HepG2 (cell line): Measurements from ENCODE around the gene CDCA5. TPM values are rescaled to one million over a fixed set of nuclear protein-coding genes. Genes with fewer than 3 reads are reported as not detected.
A peak's percentile ranks its signal among the peaks of the same experiment; 100 is the strongest.

Experiments used
- ARID2 ChIP-seq: sonication (generic); formaldehyde crosslinking; IDR thresholded peaks from 2 replicates; pipeline ENCODE4 v1.8.1; 2022; ENCODE audit warnings: mild to moderate bottlenecking, missing genetic modification reagents, borderline replicate concordance
- ASH2L ChIP-seq: fragments of 300-600, 200-600 bp; sonication (generic); IDR thresholded peaks from 2 replicates; pipeline ENCODE4 v1.7.0; 2017; ENCODE audit warnings: low read depth, mild to moderate bottlenecking, moderate library complexity, mixed read lengths, low read length; ENCODE audit not compliant: insufficient read length
- CCDC6 ChIP-seq: sonication (generic); formaldehyde crosslinking; IDR thresholded peaks from 2 replicates; pipeline ENCODE4 v1.8.1; 2022; ENCODE audit warnings: mild to moderate bottlenecking, missing genetic modification reagents, moderate library complexity
- ELF1 ChIP-seq: sonication (generic); formaldehyde crosslinking; IDR thresholded peaks from 2 replicates; pipeline ENCODE4 v1.4.0; 2020; ENCODE audit warnings: missing genetic modification reagents
- GATA4 ChIP-seq: sonication (generic); IDR thresholded peaks from 2 replicates; pipeline ENCODE4 v1.6.1; 2016; ENCODE audit warnings: antibody characterized with exemption, low read depth, borderline replicate concordance
- HDAC1 ChIP-seq: sonication (generic); formaldehyde crosslinking; IDR thresholded peaks from 2 replicates; pipeline ENCODE4 v1.5.1; 2020; ENCODE audit warnings: mild to moderate bottlenecking, missing genetic modification reagents
- HDAC6 ChIP-seq: fragments of 200-600 bp; sonication (generic); IDR thresholded peaks from 2 replicates; pipeline ENCODE4 v1.7.0; 2017; ENCODE audit warnings: mild to moderate bottlenecking, antibody characterized with exemption, low read length, low read depth
- HNRNPH1 ChIP-seq: fragments of 200-400 bp; formaldehyde crosslinking; optimal IDR thresholded peaks from 2 replicates; pipeline ENCODE3; 2017; ENCODE audit warnings: mild to moderate bottlenecking, low read depth, low read length
- KAT2B ChIP-seq: fragments of 150-350 bp; IDR thresholded peaks from 2 replicates; pipeline ENCODE4 v1.6.1; 2014; ENCODE audit warnings: low read depth, low read length, borderline replicate concordance
- KDM5B ChIP-seq: sonication (generic); formaldehyde crosslinking; IDR thresholded peaks from 2 replicates; pipeline ENCODE4 v1.4.0; 2020; ENCODE audit warnings: missing genetic modification reagents, mild to moderate bottlenecking, borderline replicate concordance
- MBNL3 ChIP-seq: fragments of 250-450 bp; sonication (Bioruptor Pico); conservative IDR thresholded peaks from 2 replicates; pipeline ENCODE4 v1.8.0; 2022; ENCODE audit warnings: mild to moderate bottlenecking, inconsistent platforms
- MEF2D ChIP-seq: sonication (generic); formaldehyde crosslinking; IDR thresholded peaks from 2 replicates; pipeline ENCODE4 v1.5.1; 2020; ENCODE audit warnings: mild to moderate bottlenecking, missing genetic modification reagents
- RBFOX2 ChIP-seq: fragments of 200-400 bp; formaldehyde crosslinking; IDR thresholded peaks from 2 replicates; pipeline ENCODE4 v1.6.1; 2017; ENCODE audit warnings: low read depth, mild to moderate bottlenecking, low read length
- SOX6 ChIP-seq, 2 experiments: fragments of 450-650 bp in 1 of 2; sonication (generic) in 1 of 2; formaldehyde crosslinking in 1 of 2; IDR thresholded peaks; 2 replicates each; pipeline versions ENCODE4 v1.4.0 to v1.6.1; 2017 to 2020; ENCODE audit warnings: antibody characterized with exemption in 1 of 2, mild to moderate bottlenecking in 1 of 2, missing genetic modification reagents in 1 of 2
- TGIF2 ChIP-seq: IDR thresholded peaks from 2 replicates; pipeline ENCODE4 v1.6.1; 2016; ENCODE audit warnings: control low read depth, missing compliant biosample characterization
- TRIM24 ChIP-seq: sonication (generic); formaldehyde crosslinking; IDR thresholded peaks from 2 replicates; pipeline ENCODE4 v1.8.0; 2022; ENCODE audit warnings: mild to moderate bottlenecking, missing genetic modification reagents
- ZBTB20 ChIP-seq: sonication (generic); formaldehyde crosslinking; IDR thresholded peaks from 2 replicates; pipeline ENCODE4 v1.8.1; 2023; ENCODE audit warnings: missing genetic modification reagents, low read depth, mild to moderate bottlenecking, borderline replicate concordance
- ZNF224 ChIP-seq: sonication (generic); formaldehyde crosslinking; IDR thresholded peaks from 2 replicates; pipeline ENCODE4 v1.5.0; 2020; ENCODE audit warnings: mild to moderate bottlenecking, missing genetic modification reagents
- ZNF329 ChIP-seq: sonication (generic); formaldehyde crosslinking; IDR thresholded peaks from 2 replicates; pipeline ENCODE4 v1.9.0; 2021; ENCODE audit warnings: low read depth, mild to moderate bottlenecking, missing genetic modification reagents
- ZNF343 ChIP-seq: sonication (generic); formaldehyde crosslinking; IDR thresholded peaks from 2 replicates; pipeline ENCODE4 v1.4.0; 2020; ENCODE audit warnings: mild to moderate bottlenecking, missing genetic modification reagents
- ZNF430 ChIP-seq: sonication (generic); formaldehyde crosslinking; IDR thresholded peaks from 2 replicates; pipeline ENCODE4 v1.9.0; 2021; ENCODE audit warnings: mild to moderate bottlenecking, missing genetic modification reagents
- ZNF557 ChIP-seq: sonication (generic); formaldehyde crosslinking; IDR thresholded peaks from 2 replicates; pipeline ENCODE4 v1.4.0; 2020; ENCODE audit warnings: missing genetic modification reagents
- ZNF777 ChIP-seq: sonication (generic); formaldehyde crosslinking; IDR thresholded peaks from 2 replicates; pipeline ENCODE4 v1.4.0; 2020; ENCODE audit warnings: missing genetic modification reagents
- polyA plus RNA-seq, 8 experiments: library from polyadenylated mRNA; depleted of rRNA in 3 of 8; stranded (reverse) in 7 of 8; unstranded in 1 of 8; fragments of >200 nt; fragmentation: Illumina TruSeq in 4 of 8; extraction: Trizol in 4 of 8; gene quantifications; 2 replicates each; pipeline versions ENCODE4 v1.2.1 to v1.2.3, GENCODE V29; 2011 to 2016; ENCODE audit warnings: low read depth in 4 of 8, missing spikeins in 1 of 8, mixed read lengths in 1 of 8; ENCODE audit not compliant: insufficient read depth in 1 of 8
- total RNA-seq, 5 experiments: library from RNA; depleted of rRNA; stranded (reverse); fragments of >200 nt; fragmentation: Illumina TruSeq; extraction: Trizol; gene quantifications; 2 replicates each; pipeline ENCODE4 v1.2.3, GENCODE V29; 2016; ENCODE audit warnings: low read depth in 1 of 5
- TF ChIP-seq, protein P1 (sequence below): sonication (generic); formaldehyde crosslinking; IDR thresholded peaks from 2 replicates; pipeline ENCODE4 v1.4.0; 2020; ENCODE audit warnings: missing genetic modification reagents
- TF ChIP-seq, protein P2 (sequence below): sonication (generic); formaldehyde crosslinking; conservative IDR thresholded peaks from 2 replicates; pipeline ENCODE4 v1.4.0; 2020; ENCODE audit warnings: mild to moderate bottlenecking, missing genetic modification reagents, moderate library complexity

Gene CDCA5
- total and polyA plus RNA-seq, 2 of the 13 experiments (the other 11 are each of a cell fraction or from before 2014, with no cell fraction given): 13.5 to 50.6 TPM

DNA sequence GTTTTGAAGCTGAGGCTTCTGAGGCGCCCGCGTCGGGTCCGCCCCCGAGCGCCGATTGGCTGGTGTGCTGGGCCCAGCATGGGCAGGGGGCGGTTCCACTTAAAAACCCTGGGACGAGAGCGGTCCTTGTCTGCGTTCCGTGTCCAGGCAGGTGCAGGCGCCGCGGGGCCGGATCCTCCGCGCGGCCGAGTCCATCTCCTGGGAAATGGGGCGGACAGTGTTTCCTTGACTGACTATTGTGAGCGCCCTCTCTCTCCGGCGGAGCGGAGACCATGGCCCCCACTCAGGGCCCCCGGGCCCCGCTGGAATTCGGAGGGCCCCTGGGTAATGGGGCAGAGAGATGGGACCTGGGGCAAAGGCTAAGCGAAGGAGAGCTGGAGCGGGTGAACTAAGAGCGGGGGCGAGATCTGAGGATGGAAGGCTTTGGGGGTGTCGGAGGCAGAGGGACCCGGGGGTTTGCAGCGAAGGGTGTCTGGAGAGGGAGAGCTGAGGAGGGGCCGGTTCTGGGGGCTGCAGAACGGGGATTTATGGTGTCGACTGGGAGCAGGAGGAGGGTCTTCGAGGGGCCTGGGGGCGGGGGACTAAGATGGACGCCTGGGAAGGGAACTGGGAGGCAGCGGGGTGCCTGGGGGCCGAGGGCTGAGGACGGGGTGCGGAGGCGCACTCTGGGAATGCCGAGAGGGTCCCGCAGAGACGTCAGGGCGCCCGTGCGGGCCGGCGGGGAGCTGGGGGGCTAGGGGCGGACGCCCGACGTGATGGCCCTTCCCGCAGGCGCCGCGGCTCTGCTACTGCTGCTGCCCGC is 28.1 kb upstream of the CDCA5 start, which contains the start of gene TM7SF2 (continued):
- TF ChIP-seq TGIF2 (peak; percentile 65; the same call in 1 of the 2 replicates), ZNF777 (CRISPR knock-in tag) (no peak), HNRNPH1 (peak; percentile 57), ASH2L (no peak), HDAC6 (0 out of 2 replicates have a peak, but pooled peaks have one; percentile 59), ZBTB20 (CRISPR knock-in tag) (no peak), ZNF430 (CRISPR knock-in tag) (peak; percentile 41; the same call in 1 of the 2 replicates), ZNF557 (CRISPR knock-in tag) (0 out of 2 replicates have a peak, but pooled peaks have one; percentile 48), CCDC6 (CRISPR knock-in tag) (0 out of 2 replicates have a peak, but pooled peaks have one; percentile 46), HDAC1 (CRISPR knock-in tag) (peak; percentile 32; the same call in 1 of the 2 replicates), GATA4 (peak; percentile 89; the same call in 1 of the 2 replicates), ZNF224 (CRISPR knock-in tag) (0 out of 2 replicates have a peak, but pooled peaks have one; percentile 6), ZNF329 (CRISPR knock-in tag) (no peak), RBFOX2 (peak; percentile 98), ARID2 (CRISPR knock-in tag) (no peak), MBNL3 (no peak), SOX6 (IDR thresholded peaks at IDR 0.05) (no peak), SOX6 (CRISPR knock-in tag; IDR thresholded peaks at IDR 0.05) (peak; percentile 47), MEF2D (CRISPR knock-in tag) (peak; percentile 58; the same call in 1 of the 2 replicates), KDM5B (CRISPR knock-in tag) (peak; percentile 49), ELF1 (CRISPR knock-in tag) (peak; percentile 22; the same call in 1 of the 2 replicates), ZNF343 (CRISPR knock-in tag) (peak; percentile 69; the same call in 1 of the 2 replicates), TRIM24 (no peak), KAT2B (no peak)
- TF ChIP-seq, protein P1, sequence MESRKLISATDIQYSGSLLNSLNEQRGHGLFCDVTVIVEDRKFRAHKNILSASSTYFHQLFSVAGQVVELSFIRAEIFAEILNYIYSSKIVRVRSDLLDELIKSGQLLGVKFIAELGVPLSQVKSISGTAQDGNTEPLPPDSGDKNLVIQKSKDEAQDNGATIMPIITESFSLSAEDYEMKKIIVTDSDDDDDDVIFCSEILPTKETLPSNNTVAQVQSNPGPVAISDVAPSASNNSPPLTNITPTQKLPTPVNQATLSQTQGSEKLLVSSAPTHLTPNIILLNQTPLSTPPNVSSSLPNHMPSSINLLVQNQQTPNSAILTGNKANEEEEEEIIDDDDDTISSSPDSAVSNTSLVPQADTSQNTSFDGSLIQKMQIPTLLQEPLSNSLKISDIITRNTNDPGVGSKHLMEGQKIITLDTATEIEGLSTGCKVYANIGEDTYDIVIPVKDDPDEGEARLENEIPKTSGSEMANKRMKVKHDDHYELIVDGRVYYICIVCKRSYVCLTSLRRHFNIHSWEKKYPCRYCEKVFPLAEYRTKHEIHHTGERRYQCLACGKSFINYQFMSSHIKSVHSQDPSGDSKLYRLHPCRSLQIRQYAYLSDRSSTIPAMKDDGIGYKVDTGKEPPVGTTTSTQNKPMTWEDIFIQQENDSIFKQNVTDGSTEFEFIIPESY: no peak
- TF ChIP-seq, protein P2, sequence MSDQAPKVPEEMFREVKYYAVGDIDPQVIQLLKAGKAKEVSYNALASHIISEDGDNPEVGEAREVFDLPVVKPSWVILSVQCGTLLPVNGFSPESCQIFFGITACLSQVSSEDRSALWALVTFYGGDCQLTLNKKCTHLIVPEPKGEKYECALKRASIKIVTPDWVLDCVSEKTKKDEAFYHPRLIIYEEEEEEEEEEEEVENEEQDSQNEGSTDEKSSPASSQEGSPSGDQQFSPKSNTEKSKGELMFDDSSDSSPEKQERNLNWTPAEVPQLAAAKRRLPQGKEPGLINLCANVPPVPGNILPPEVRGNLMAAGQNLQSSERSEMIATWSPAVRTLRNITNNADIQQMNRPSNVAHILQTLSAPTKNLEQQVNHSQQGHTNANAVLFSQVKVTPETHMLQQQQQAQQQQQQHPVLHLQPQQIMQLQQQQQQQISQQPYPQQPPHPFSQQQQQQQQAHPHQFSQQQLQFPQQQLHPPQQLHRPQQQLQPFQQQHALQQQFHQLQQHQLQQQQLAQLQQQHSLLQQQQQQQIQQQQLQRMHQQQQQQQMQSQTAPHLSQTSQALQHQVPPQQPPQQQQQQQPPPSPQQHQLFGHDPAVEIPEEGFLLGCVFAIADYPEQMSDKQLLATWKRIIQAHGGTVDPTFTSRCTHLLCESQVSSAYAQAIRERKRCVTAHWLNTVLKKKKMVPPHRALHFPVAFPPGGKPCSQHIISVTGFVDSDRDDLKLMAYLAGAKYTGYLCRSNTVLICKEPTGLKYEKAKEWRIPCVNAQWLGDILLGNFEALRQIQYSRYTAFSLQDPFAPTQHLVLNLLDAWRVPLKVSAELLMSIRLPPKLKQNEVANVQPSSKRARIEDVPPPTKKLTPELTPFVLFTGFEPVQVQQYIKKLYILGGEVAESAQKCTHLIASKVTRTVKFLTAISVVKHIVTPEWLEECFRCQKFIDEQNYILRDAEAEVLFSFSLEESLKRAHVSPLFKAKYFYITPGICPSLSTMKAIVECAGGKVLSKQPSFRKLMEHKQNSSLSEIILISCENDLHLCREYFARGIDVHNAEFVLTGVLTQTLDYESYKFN: 0 out of 2 replicates have a peak, but pooled peaks have one; percentile 33
